Ascending aorta (tissue), 2 donors: ENCODE data around the gene TST. TPM values are rescaled to one million over a fixed set of nuclear protein-coding genes. Genes with fewer than 3 reads are reported as not detected.

Source experiments
- DNase-seq, 2 donors: peaks; one replicate each; pipeline ENCODE4 v3.0.0-alpha.2; 2019; ENCODE audit warnings: low spot score in 2 of 2
- H3K27ac ChIP-seq, 2 donors: fragments of 200-600 bp; sonication (generic); one replicate each; pipeline ENCODE4 v1.5.1; 2016 to 2017; ENCODE audit warnings: mild to moderate bottlenecking in 1 of 2
- H3K27me3 ChIP-seq: fragments of 200-600 bp; sonication (generic); one replicate; pipeline ENCODE4 v1.5.1; 2017
- H3K36me3 ChIP-seq, 2 donors: fragments of 200-600 bp; sonication (generic); one replicate each; pipeline ENCODE4 v1.5.1; 2016
- H3K4me1 ChIP-seq, 2 donors: fragments of 200-600 bp; sonication (generic); one replicate each; pipeline ENCODE4 v1.5.1; 2016 to 2017; ENCODE audit warnings: mild to moderate bottlenecking in 1 of 2
- H3K4me3 ChIP-seq, 2 donors: fragments of 200-600 bp; sonication (generic); one replicate each; pipeline ENCODE4 v1.5.1; 2016 to 2017; ENCODE audit warnings: mild to moderate bottlenecking in 1 of 2
- H3K9me3 ChIP-seq, 2 donors: fragments of 200-600 bp; sonication (generic); one replicate each; pipeline ENCODE4 v1.5.1; 2016
- intact Hi-C: fragments of 100-400 bp; cut with DNase I; formaldehyde crosslinking; loops from one replicate; pipeline ENCODE4 v1.15.1; 2023
- total RNA-seq: library from RNA; depleted of rRNA; stranded (reverse); fragments of >200 nt; gene quantifications from one replicate; pipeline ENCODE4 v1.1.0, GENCODE V29; 2016
- TF ChIP-seq, protein P1 (sequence below), 3 experiments: fragments of 200-600 bp in 2 of 3; fragments of 450-650 bp in 1 of 3; sonication (generic) in 2 of 3; IDR thresholded peaks; one replicate each; pipeline ENCODE4 v1.5.1; 2016 to 2019; ENCODE audit warnings: antibody characterized with exemption in 3 of 3, mild to moderate bottlenecking in 1 of 3, moderate library complexity in 1 of 3

TST gene
- total RNA-seq, 1 donor from 2014 or later = 22.7 TPM

DNA sequence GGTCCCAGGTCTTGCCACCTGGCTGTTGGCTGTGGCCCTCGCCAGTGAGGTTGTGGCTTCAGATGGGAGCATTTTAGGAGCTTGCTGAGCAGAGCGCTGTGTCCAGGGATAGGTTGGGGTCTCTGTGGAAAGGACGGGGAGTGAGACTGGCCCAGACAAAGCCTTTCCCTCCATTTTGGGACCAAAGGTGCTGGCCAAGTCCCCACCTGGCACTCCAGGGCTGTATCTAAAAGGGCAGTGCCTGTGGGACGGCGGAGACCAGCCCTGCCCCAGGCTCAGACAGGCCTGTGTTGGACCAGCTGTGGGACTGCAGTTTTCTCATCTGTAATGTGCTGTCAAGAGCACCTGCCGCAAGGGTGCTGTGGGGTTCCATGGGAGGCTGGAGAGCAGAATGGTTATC is 27.3 kb upstream of the TST start:
- H3K27me3 ChIP-seq = no peaks in the 10 kb centered on the region
- DNase-seq = no peak
- TF ChIP-seq, protein P1, sequence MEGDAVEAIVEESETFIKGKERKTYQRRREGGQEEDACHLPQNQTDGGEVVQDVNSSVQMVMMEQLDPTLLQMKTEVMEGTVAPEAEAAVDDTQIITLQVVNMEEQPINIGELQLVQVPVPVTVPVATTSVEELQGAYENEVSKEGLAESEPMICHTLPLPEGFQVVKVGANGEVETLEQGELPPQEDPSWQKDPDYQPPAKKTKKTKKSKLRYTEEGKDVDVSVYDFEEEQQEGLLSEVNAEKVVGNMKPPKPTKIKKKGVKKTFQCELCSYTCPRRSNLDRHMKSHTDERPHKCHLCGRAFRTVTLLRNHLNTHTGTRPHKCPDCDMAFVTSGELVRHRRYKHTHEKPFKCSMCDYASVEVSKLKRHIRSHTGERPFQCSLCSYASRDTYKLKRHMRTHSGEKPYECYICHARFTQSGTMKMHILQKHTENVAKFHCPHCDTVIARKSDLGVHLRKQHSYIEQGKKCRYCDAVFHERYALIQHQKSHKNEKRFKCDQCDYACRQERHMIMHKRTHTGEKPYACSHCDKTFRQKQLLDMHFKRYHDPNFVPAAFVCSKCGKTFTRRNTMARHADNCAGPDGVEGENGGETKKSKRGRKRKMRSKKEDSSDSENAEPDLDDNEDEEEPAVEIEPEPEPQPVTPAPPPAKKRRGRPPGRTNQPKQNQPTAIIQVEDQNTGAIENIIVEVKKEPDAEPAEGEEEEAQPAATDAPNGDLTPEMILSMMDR (IDR thresholded peaks at IDR 0.05) = no peak
- no peak overlapping the region for H3K4me3 ChIP-seq
- no peaks in the 10 kb centered on the region for H3K36me3 ChIP-seq
- no peaks in the 10 kb centered on the region for H3K4me1 ChIP-seq
- H3K9me3 ChIP-seq = no peaks in the 10 kb centered on the region
- H3K27ac ChIP-seq = no peak overlapping the region
- intact Hi-C loops = no loop called here

DNA sequence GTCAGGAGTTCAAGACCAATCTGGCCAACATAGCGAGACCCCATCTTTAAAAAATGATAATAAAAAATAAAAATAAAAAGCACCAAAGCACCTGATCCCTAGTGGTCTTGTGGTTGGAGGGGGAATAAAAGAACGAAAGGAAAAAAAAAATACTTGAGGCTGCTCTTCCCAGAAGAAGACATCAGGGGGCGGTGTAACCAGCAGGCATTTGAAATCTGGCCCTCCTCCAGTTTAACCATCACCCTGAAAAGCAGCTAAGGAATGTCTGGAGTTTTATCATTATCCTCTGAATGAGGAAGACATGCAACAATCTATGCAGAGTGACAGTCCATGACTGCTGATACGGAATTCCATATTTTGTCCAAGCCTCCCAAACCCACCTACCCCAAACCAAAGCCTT is 26.7 kb upstream of the TST start:
- DNase-seq = no peak
- no peaks in the 10 kb centered on the region for H3K27me3 ChIP-seq
- H3K9me3 ChIP-seq = no peaks in the 10 kb centered on the region
- no peaks in the 10 kb centered on the region for H3K4me1 ChIP-seq
- no peaks in the 10 kb centered on the region for H3K36me3 ChIP-seq
- TF ChIP-seq, protein P1 (IDR thresholded peaks at IDR 0.05) = peak in 2 of 3 experiments; percentile 12 to 24
- H3K4me3 ChIP-seq = no peak overlapping the region
- intact Hi-C loops = no loop called here
- no peak overlapping the region for H3K27ac ChIP-seq

DNA sequence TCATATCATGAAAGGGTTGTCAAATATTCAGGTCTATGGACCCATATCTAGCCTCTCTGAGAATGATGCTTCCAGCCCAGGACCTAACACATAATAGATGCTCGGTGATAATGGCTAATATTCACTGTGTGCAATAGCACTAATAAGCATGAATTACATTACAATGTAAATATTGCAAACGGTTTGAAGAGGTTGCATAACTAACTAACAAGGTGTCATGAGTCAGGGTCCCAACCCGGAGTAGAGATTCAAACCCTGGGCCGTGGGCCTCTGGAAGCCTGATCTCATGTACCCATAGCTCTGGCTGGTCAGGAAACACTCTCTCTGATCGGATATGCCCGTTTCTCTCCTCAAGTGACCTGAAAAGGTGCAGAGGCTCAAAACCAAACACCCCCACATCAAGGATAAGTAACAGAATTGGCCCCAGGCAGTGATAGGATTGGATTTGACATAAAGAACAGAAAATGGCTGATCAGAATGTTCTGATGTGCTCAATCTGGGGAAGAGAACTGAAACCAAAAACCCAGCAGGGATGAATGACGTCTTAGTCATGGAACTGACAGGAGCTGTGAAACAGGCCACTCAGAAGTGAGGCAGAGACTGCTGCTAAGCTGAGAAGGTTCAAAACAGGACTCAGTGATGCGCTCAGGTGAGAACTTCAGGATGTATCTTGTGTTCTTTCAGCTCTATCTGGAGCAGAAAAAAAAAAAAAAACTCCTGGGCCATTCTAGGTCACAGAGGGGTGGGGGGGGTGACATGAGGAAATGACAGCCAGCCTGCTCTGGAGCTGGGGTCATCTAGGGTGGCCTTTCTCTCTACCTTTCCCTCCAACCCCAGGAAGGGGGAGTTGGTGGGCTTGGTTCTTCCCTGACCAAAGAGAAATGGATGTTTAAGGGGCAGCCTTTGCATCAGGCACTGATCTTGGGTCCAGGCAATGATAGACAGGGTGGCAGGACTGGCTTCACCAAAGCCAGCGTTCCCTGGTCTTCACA is 25.7 kb upstream of the TST start:
- Histone ChIP-seq H3K27ac (no peak overlapping the region), H3K27me3 (no peaks in the 10 kb centered on the region), H3K4me3 (no peak overlapping the region), H3K4me1 (no peaks in the 10 kb centered on the region), H3K9me3 (no peaks in the 10 kb centered on the region), H3K36me3 (no peaks in the 10 kb centered on the region)
- DNase-seq = no peak
- TF ChIP-seq, protein P1 (IDR thresholded peaks at IDR 0.05) = no peak
- intact Hi-C loops = no loop called here

DNA sequence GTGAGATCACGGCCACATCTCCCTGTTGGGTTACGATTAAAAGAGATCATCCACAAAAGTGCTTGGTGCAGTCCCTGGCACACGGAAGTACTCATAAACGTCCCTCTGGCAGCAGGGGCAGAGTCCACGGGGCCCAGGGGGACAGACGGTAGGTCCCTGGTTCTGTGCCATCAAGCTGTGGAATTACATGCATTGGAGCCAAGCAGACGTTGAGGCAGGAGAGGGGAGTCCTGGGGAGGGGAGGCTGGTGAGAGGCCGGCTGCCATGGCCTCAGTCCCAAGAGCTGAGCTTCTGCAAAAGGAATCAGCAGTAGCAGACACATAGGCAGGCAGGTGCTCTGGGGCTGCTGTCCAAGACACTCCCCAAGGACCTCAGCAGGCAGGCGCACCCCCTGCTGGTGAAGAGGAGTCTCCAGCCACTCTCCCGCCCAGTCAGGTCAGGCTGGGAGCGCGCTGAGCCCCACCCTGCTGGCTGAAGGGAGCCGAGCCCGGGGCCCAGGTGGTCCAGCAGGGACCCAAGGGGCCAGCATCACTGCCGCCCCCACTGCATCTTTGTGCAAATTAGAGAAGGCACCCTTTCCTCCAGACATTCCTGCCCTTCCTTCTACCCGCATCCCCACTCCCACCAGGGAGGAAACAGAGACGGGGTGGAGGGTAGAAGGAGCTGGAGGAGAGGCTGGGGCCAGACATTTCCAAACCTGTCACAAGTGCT is 24.7 kb upstream of the TST start:
- Histone ChIP-seq H3K36me3 (no peaks in the 10 kb centered on the region), H3K9me3 (no peaks in the 10 kb centered on the region), H3K4me1 (no peaks in the 10 kb centered on the region), H3K27me3 (no peaks in the 10 kb centered on the region), H3K27ac (no peak overlapping the region), H3K4me3 (no peak overlapping the region)
- intact Hi-C loops = no loop called here
- DNase-seq = no peak
- TF ChIP-seq, protein P1 (IDR thresholded peaks at IDR 0.05) = peak in 1 of 3 experiments; percentile 27

DNA sequence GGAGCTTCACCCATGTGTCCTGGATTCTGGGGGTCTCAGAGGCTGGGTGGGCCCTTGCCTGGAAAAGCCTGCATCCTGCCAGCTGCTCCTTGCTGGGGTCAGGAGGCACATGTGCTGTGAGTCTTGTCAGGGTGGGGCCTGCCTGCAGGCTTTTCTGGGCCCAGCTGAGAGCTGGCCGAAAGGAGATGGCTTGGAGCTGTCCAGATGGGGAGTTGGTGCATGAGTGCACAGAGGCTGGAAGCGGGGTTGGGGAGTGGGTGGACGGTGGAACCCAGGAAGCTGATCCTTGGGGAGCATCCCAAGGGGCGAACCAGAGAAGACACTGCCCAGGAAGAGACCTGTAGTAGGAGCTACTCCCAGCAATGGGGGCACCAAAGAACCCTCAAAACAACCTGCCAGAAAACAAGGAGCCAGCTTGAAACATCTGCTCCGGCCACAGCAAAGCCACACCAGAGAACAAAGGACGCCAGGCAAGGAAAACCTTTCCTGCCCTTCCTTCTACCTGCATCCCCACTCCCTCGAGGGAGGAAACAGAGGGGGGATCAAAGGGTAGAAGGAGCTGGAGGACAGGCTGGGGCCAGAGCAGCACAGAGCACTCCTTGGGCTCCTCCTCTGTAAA is 24.1 kb upstream of the TST start:
- intact Hi-C loops = no loop called here
- no peak for DNase-seq
- no peaks in the 10 kb centered on the region for H3K9me3 ChIP-seq
- no peaks in the 10 kb centered on the region for H3K27me3 ChIP-seq
- no peak overlapping the region for H3K27ac ChIP-seq
- no peak overlapping the region for H3K4me3 ChIP-seq
- H3K4me1 ChIP-seq = no peaks in the 10 kb centered on the region
- TF ChIP-seq, protein P1 (IDR thresholded peaks at IDR 0.05) = no peak
- H3K36me3 ChIP-seq = no peaks in the 10 kb centered on the region
